Measurements from ENCODE around the gene ZNF507. TPM values are rescaled to one million over a fixed set of nuclear protein-coding genes. Genes with fewer than 3 reads are reported as not detected.

Gene ZNF507
- polyA plus RNA-seq (2013, experiment 1 of 2), result 13.1 TPM
- polyA plus RNA-seq (2013, experiment 2 of 2), result 13.2 TPM

GRCh38 chr19:32345261-32346207 is at the start of gene ZNF507:
Gene ZNF507 (plus strand): TSS chr19:32345610. CDS start chr19:32352831, 7,221 bp downstream.
- no peak within 1 kb of the TSS for H2AK5ac ChIP-seq (ENCODE audit: low read depth, low read length)
- H3K27ac ChIP-seq (replicated peaks; ENCODE audit: low read length), result peak within 1 kb of the TSS; percentile 17
- DNase-seq (ENCODE audit: low spot score), result peak; percentile 76
- H2BK5ac ChIP-seq (ENCODE audit: low read length), result no peak within 1 kb of the TSS
- H3K14ac ChIP-seq (ENCODE audit: low read length), result no peak within 1 kb of the TSS
- no peak within 1 kb of the TSS for H2BK12ac ChIP-seq (ENCODE audit: low read length)
- peaks cover 0 to 5% of the 10 kb centered on the region in 2 donors for H3K9me3 ChIP-seq (replicated peaks in 1 of 2; ENCODE audit: control insufficient read depth in 2 of 2, insufficient read depth in 1 of 2, low read depth in 1 of 2, low read length in 2 of 2)
- H3K4me3 ChIP-seq (ENCODE audit: low read length in 2 of 2), result peak within 1 kb of the TSS; percentile 84 to 99
- peaks cover 6% of the 10 kb centered on the region for H3K79me1 ChIP-seq (ENCODE audit: low read depth, low read length)
- no peak within 1 kb of the TSS for H2BK120ac ChIP-seq (ENCODE audit: low read depth, low read length)
- peaks cover 6 to 35% of the 10 kb centered on the region in 2 donors for H3K36me3 ChIP-seq (replicated peaks in 1 of 2; ENCODE audit: control insufficient read depth in 2 of 2, insufficient read depth in 2 of 2, low read length in 2 of 2)
- H2BK15ac ChIP-seq (ENCODE audit: low read length), result peak within 1 kb of the TSS; percentile 12
- H3K18ac ChIP-seq (ENCODE audit: low read length), result peak within 1 kb of the TSS; percentile 96
- H3K9ac ChIP-seq (ENCODE audit: low read depth, low read length, poor library complexity), result peak within 1 kb of the TSS; percentile 93
- H3K23ac ChIP-seq (ENCODE audit: low read depth, low read length, poor library complexity), result peak within 1 kb of the TSS; percentile 74
- H4K91ac ChIP-seq (ENCODE audit: low read depth, low read length, poor library complexity), result no peak within 1 kb of the TSS
- no CpG with 5 or more reads among the region's 72 CpGs for WGBS, 2 donors (ENCODE audit: extremely low coverage in 2 of 2, insufficient read length in 2 of 2, insufficient replicate concordance in 1 of 2)
- no peak within 1 kb of the TSS for H4K8ac ChIP-seq (ENCODE audit: low read depth, low read length)
- peak within 1 kb of the TSS; percentile 86 for H3K4me2 ChIP-seq (ENCODE audit: insufficient read depth, low read length, poor library complexity, severe bottlenecking)
- no peaks in the 10 kb centered on the region for H3K27me3 ChIP-seq (ENCODE audit: control insufficient read depth in 3 of 3, insufficient read depth in 3 of 3, low read depth in 1 of 3, low read length in 3 of 3)
- no peak within 1 kb of the TSS for H3K4ac ChIP-seq (ENCODE audit: low read length)
- H2AFZ ChIP-seq (ENCODE audit: low read length), result peak within 1 kb of the TSS; percentile 87
- H3K4me1 ChIP-seq (ENCODE audit: control insufficient read depth in 2 of 2, insufficient read depth in 1 of 2, low read depth in 1 of 2, low read length in 2 of 2), result no peaks in the 10 kb centered on the region

- Histone ChIP-seq H3K79me1 (ENCODE audit: low read depth, low read length) (no peaks in the 10 kb centered on the region), H2BK5ac (ENCODE audit: low read length) (no peak overlapping the region), H3K9me3 (replicated peaks in 1 of 2; ENCODE audit: control insufficient read depth in 2 of 2, insufficient read depth in 1 of 2, low read depth in 1 of 2, low read length in 2 of 2) (no peaks in the 10 kb centered on the region), H3K4ac (ENCODE audit: low read length) (no peak overlapping the region), H2AK5ac (ENCODE audit: low read depth, low read length) (no peak overlapping the region), H4K91ac (ENCODE audit: low read depth, low read length, poor library complexity) (no peak overlapping the region), H2AFZ (ENCODE audit: low read length) (no peak overlapping the region), H3K27me3 (ENCODE audit: control insufficient read depth in 3 of 3, insufficient read depth in 3 of 3, low read depth in 1 of 3, low read length in 3 of 3) (no peaks in the 10 kb centered on the region), H3K18ac (ENCODE audit: low read length) (no peak overlapping the region), H4K8ac (ENCODE audit: low read depth, low read length) (no peak overlapping the region), H3K23ac (ENCODE audit: low read depth, low read length, poor library complexity) (no peak overlapping the region), H2BK12ac (ENCODE audit: low read length) (no peak overlapping the region), H3K36me3 (replicated peaks in 1 of 2; ENCODE audit: control insufficient read depth in 2 of 2, insufficient read depth in 2 of 2, low read length in 2 of 2) (no peaks in the 10 kb centered on the region), H2BK120ac (ENCODE audit: low read depth, low read length) (no peak overlapping the region), H3K14ac (ENCODE audit: low read length) (no peak overlapping the region), H3K4me3 (ENCODE audit: low read length in 2 of 2) (no peak overlapping the region), H3K4me2 (ENCODE audit: insufficient read depth, low read length, poor library complexity, severe bottlenecking) (no peak overlapping the region), H3K4me1 (ENCODE audit: control insufficient read depth in 2 of 2, insufficient read depth in 1 of 2, low read depth in 1 of 2, low read length in 2 of 2) (no peaks in the 10 kb centered on the region), H3K27ac (replicated peaks; ENCODE audit: low read length) (no peak overlapping the region), H2BK15ac (ENCODE audit: low read length) (no peak overlapping the region), H3K9ac (ENCODE audit: low read depth, low read length, poor library complexity) (no peak overlapping the region)
- no peak for DNase-seq (ENCODE audit: low spot score)
- no CpG with 5 or more reads among the region's 1 CpG for WGBS, 2 donors (ENCODE audit: extremely low coverage in 2 of 2, insufficient read length in 2 of 2, insufficient replicate concordance in 1 of 2)
Observed at GRCh38 chr19:32296694-32297093, 48.7 kb upstream of the ZNF507 start.

GRCh38 chr19:32302778-32303177 is 42.6 kb upstream of the ZNF507 start:
- Histone ChIP-seq H3K79me1 (ENCODE audit: low read depth, low read length) (no peaks in the 10 kb centered on the region), H2AFZ (ENCODE audit: low read length) (no peak overlapping the region), H3K27ac (replicated peaks; ENCODE audit: low read length) (no peak overlapping the region), H2AK5ac (ENCODE audit: low read depth, low read length) (no peak overlapping the region), H3K9me3 (replicated peaks in 1 of 2; ENCODE audit: control insufficient read depth in 2 of 2, insufficient read depth in 1 of 2, low read depth in 1 of 2, low read length in 2 of 2) (peaks cover 0 to 6% of the 10 kb centered on the region in 2 donors), H2BK120ac (ENCODE audit: low read depth, low read length) (no peak overlapping the region), H2BK5ac (ENCODE audit: low read length) (no peak overlapping the region), H3K14ac (ENCODE audit: low read length) (no peak overlapping the region), H3K27me3 (ENCODE audit: control insufficient read depth in 3 of 3, insufficient read depth in 3 of 3, low read depth in 1 of 3, low read length in 3 of 3) (no peaks in the 10 kb centered on the region), H3K18ac (ENCODE audit: low read length) (no peak overlapping the region), H3K9ac (ENCODE audit: low read depth, low read length, poor library complexity) (no peak overlapping the region), H3K36me3 (replicated peaks in 1 of 2; ENCODE audit: control insufficient read depth in 2 of 2, insufficient read depth in 2 of 2, low read length in 2 of 2) (peaks cover 0 to 1% of the 10 kb centered on the region in 2 donors), H3K4me1 (ENCODE audit: control insufficient read depth in 2 of 2, insufficient read depth in 1 of 2, low read depth in 1 of 2, low read length in 2 of 2) (peaks cover 0 to 2% of the 10 kb centered on the region in 2 donors), H3K4me2 (ENCODE audit: insufficient read depth, low read length, poor library complexity, severe bottlenecking) (no peak overlapping the region), H3K4ac (ENCODE audit: low read length) (no peak overlapping the region), H3K4me3 (ENCODE audit: low read length in 2 of 2) (no peak overlapping the region), H2BK15ac (ENCODE audit: low read length) (no peak overlapping the region), H4K91ac (ENCODE audit: low read depth, low read length, poor library complexity) (no peak overlapping the region), H2BK12ac (ENCODE audit: low read length) (no peak overlapping the region), H3K23ac (ENCODE audit: low read depth, low read length, poor library complexity) (no peak overlapping the region), H4K8ac (ENCODE audit: low read depth, low read length) (no peak overlapping the region)
- no peak for DNase-seq (ENCODE audit: low spot score)

- no peak overlapping the region for H3K4me2 ChIP-seq (ENCODE audit: insufficient read depth, low read length, poor library complexity, severe bottlenecking)
- no peak overlapping the region for H2AFZ ChIP-seq (ENCODE audit: low read length)
- no peak overlapping the region for H3K9ac ChIP-seq (ENCODE audit: low read depth, low read length, poor library complexity)
- DNase-seq (ENCODE audit: low spot score), result no peak
- H3K27me3 ChIP-seq (ENCODE audit: control insufficient read depth in 3 of 3, insufficient read depth in 3 of 3, low read depth in 1 of 3, low read length in 3 of 3), result no peaks in the 10 kb centered on the region
- WGBS, 2 donors (ENCODE audit: extremely low coverage in 2 of 2, insufficient read length in 2 of 2, insufficient replicate concordance in 1 of 2), result no CpG with 5 or more reads among the region's 1 CpG
- peaks cover 0 to 2% of the 10 kb centered on the region in 2 donors for H3K4me1 ChIP-seq (ENCODE audit: control insufficient read depth in 2 of 2, insufficient read depth in 1 of 2, low read depth in 1 of 2, low read length in 2 of 2)
- H2BK5ac ChIP-seq (ENCODE audit: low read length), result no peak overlapping the region
- no peak overlapping the region for H2BK15ac ChIP-seq (ENCODE audit: low read length)
- no peak overlapping the region for H3K4ac ChIP-seq (ENCODE audit: low read length)
- H3K9me3 ChIP-seq (replicated peaks in 1 of 2; ENCODE audit: control insufficient read depth in 2 of 2, insufficient read depth in 1 of 2, low read depth in 1 of 2, low read length in 2 of 2), result peaks cover 0 to 6% of the 10 kb centered on the region in 2 donors
- no peak overlapping the region for H2BK120ac ChIP-seq (ENCODE audit: low read depth, low read length)
- no peak overlapping the region for H4K8ac ChIP-seq (ENCODE audit: low read depth, low read length)
- H3K14ac ChIP-seq (ENCODE audit: low read length), result no peak overlapping the region
- no peak overlapping the region for H3K18ac ChIP-seq (ENCODE audit: low read length)
- H3K23ac ChIP-seq (ENCODE audit: low read depth, low read length, poor library complexity), result no peak overlapping the region
- no peak overlapping the region for H3K27ac ChIP-seq (replicated peaks; ENCODE audit: low read length)
- peaks cover 0 to 1% of the 10 kb centered on the region in 2 donors for H3K36me3 ChIP-seq (replicated peaks in 1 of 2; ENCODE audit: control insufficient read depth in 2 of 2, insufficient read depth in 2 of 2, low read length in 2 of 2)
- no peak overlapping the region for H2AK5ac ChIP-seq (ENCODE audit: low read depth, low read length)
- no peak overlapping the region for H3K4me3 ChIP-seq (ENCODE audit: low read length in 2 of 2)
- H3K79me1 ChIP-seq (ENCODE audit: low read depth, low read length), result no peaks in the 10 kb centered on the region
- H2BK12ac ChIP-seq (ENCODE audit: low read length), result no peak overlapping the region
- H4K91ac ChIP-seq (ENCODE audit: low read depth, low read length, poor library complexity), result no peak overlapping the region
Observed at GRCh38 chr19:32303193-32303592, 42.2 kb upstream of the ZNF507 start.

Data from neuronal stem cell (in vitro differentiated cells).